HT-29 (cell line): ENCODE results near the gene ACAP2. TPM values are rescaled to one million over a fixed set of nuclear protein-coding genes. Genes with fewer than 3 reads are reported as not detected.
"Not testable (repeated sequence)": the region's sequence is repeated elsewhere in the genome, so short reads cannot be mapped to it uniquely, and the experiment has no call there.

Source experiments
- DNase-seq: peaks from one replicate; pipeline ENCODE4 v3.0.0-alpha.2; 2015; ENCODE audit warnings: low spot score
- total RNA-seq: library from RNA; depleted of rRNA; stranded (reverse); fragments of >200 nt; shearing (Covaris generic); gene quantifications from 2 replicates; pipeline ENCODE4 v1.2.3, GENCODE V29; 2014

Gene ACAP2
- total RNA-seq, 1 experiment from 2014 or later: 16.0 TPM

- DNase-seq: no peak
Measured at GRCh38 chr3:195291121-195291520, 151.7 kb downstream of the ACAP2 start.

GRCh38 chr3:195290643-195291042, 152.2 kb downstream of the ACAP2 start:
- DNase-seq: not testable (repeated sequence)

- DNase-seq: no peak
Measured at GRCh38 chr3:195286115-195286872, 156.5 kb downstream of the ACAP2 start.

- no peak for DNase-seq
Measured at GRCh38 chr3:195285372-195285771, 157.4 kb downstream of the ACAP2 start.

GRCh38 chr3:195284842-195285241, 158.0 kb downstream of the ACAP2 start:
- DNase-seq: no peak

- no peak for DNase-seq
Measured at GRCh38 chr3:195282961-195283360, 159.9 kb downstream of the ACAP2 start.

- no peak for DNase-seq
Measured at GRCh38 chr3:195274259-195274966, 168.4 kb downstream of the ACAP2 start.

GRCh38 chr3:195271410-195272243, 171.2 kb downstream of the ACAP2 start:
- DNase-seq: peak; percentile 92

- DNase-seq: peak; percentile 87
Measured at GRCh38 chr3:195270817-195271409, 171.9 kb downstream of the ACAP2 start, which contains the start of gene XXYLT1. TSS of gene XXYLT1 (minus strand) at chr3:195271159. CDS start at chr3:195271058, 101 bp downstream.

- DNase-seq: peak; percentile 63
Measured at GRCh38 chr3:195270079-195270816, 172.6 kb downstream of the ACAP2 start.

- DNase-seq: no peak
Measured at GRCh38 chr3:195269375-195270078, 173.3 kb downstream of the ACAP2 start.

- DNase-seq: no peak
Measured at GRCh38 chr3:195268576-195269309, 174.1 kb downstream of the ACAP2 start.

GRCh38 chr3:195267096-195267495, 175.7 kb downstream of the ACAP2 start:
- no peak for DNase-seq

- DNase-seq: no peak
Measured at GRCh38 chr3:195266428-195266827, 176.4 kb downstream of the ACAP2 start.

- DNase-seq: no peak
Measured at GRCh38 chr3:195265363-195265976, 177.3 kb downstream of the ACAP2 start.

- no peak for DNase-seq
Measured at GRCh38 chr3:195263925-195264600, 178.8 kb downstream of the ACAP2 start.

GRCh38 chr3:195263193-195263924, 179.5 kb downstream of the ACAP2 start:
- DNase-seq: no peak

- DNase-seq: no peak
Measured at GRCh38 chr3:195261925-195262324, 180.9 kb downstream of the ACAP2 start.
